B cell (primary cell): ENCODE measurements around the gene PHKG2. TPM values are rescaled to one million over a fixed set of nuclear protein-coding genes. Genes with fewer than 3 reads are reported as not detected.

Experiments used
- ATAC-seq: fragments of 200-7000 bp; cut with Tn5 transposase; one replicate; pipeline ENCODE4 v1.10.0; 2021; ENCODE audit warnings: low read depth, mild to moderate bottlenecking, moderate number of reproducible peaks, moderate library complexity
- CTCF ChIA-PET: fragments of 350-600 bp; sonication (Branson Sonifier 250); formaldehyde crosslinking; loops from one replicate; lab custom pipeline; 2021; ENCODE audit warnings: antibody characterized with exemption, inconsistent platforms; lab: Charles Lee
- POLR2A ChIA-PET: fragments of 350-600 bp; sonication (Branson Sonifier 250); formaldehyde crosslinking; loops from one replicate; lab custom pipeline; 2021; ENCODE audit warnings: antibody characterized with exemption; lab: Charles Lee
- DNase-seq: peaks from one replicate; pipeline ENCODE4 v3.0.0; 2013
- H2AFZ ChIP-seq: 2 replicates; pipeline ENCODE4 v1.6.1; 2012; ENCODE audit warnings: mild to moderate bottlenecking, low read depth, low read length; ENCODE audit not compliant: insufficient read depth, poor library complexity, severe bottlenecking
- H3K27ac ChIP-seq, 2 donors: 1 replicate in 1 of 2; 2 replicates in 1 of 2; pipeline ENCODE4 v1.5.1; 2012 to 2013; ENCODE audit warnings: low read length in 2 of 2, mild to moderate bottlenecking in 2 of 2, moderate library complexity in 1 of 2
- H3K27me3 ChIP-seq, 4 experiments: fragments of 200-600 bp in 1 of 4; sonication (generic) in 1 of 4; replicated peaks in 1 of 4; 1 replicate in 2 of 4; 2 replicates in 2 of 4; pipeline versions ENCODE4 v1.6.1 to v1.7.0; 2013 to 2016; ENCODE audit warnings: low read length in 3 of 4, mild to moderate bottlenecking in 2 of 4, mixed read lengths in 1 of 4, moderate library complexity in 1 of 4; ENCODE audit not compliant: insufficient read depth in 4 of 4, control insufficient read depth in 3 of 4; ENCODE audit errors: control extremely low read depth in 1 of 4
- H3K36me3 ChIP-seq, 2 experiments: replicated peaks in 1 of 2; 1 replicate in 1 of 2; 2 replicates in 1 of 2; pipeline versions ENCODE4 v1.6.1 to v1.7.1; 2013; ENCODE audit warnings: low read length in 1 of 2; ENCODE audit not compliant: insufficient read depth in 2 of 2, control insufficient read depth in 1 of 2; ENCODE audit errors: control extremely low read depth in 1 of 2, extremely low read depth in 1 of 2
- H3K4me1 ChIP-seq, 2 donors: fragments of 200-600 bp in 1 of 2; sonication (generic) in 1 of 2; 1 replicate in 1 of 2; 2 replicates in 1 of 2; pipeline versions ENCODE4 v1.5.1 to v1.6.1; 2013 to 2017; ENCODE audit warnings: low read length in 2 of 2; ENCODE audit not compliant: control insufficient read depth in 2 of 2, insufficient read depth in 2 of 2
- H3K4me2 ChIP-seq: replicated peaks from 2 replicates; pipeline ENCODE3; 2012; ENCODE audit warnings: mild to moderate bottlenecking, low read depth, low read length; ENCODE audit not compliant: poor library complexity, severe bottlenecking
- H3K4me3 ChIP-seq, 5 experiments: fragments of 200-600 bp in 1 of 5; sonication (generic) in 1 of 5; 1 replicate in 3 of 5; 2 replicates in 2 of 5; pipeline versions ENCODE4 v1.5.1 to v1.7.0; 2011 to 2016; ENCODE audit warnings: low read length in 4 of 5, mild to moderate bottlenecking in 4 of 5, low read depth in 2 of 5, control low read depth in 1 of 5, moderate library complexity in 1 of 5; ENCODE audit not compliant: insufficient read depth in 1 of 5; ENCODE audit errors: control extremely low read depth in 1 of 5, extremely low read depth in 1 of 5
- H3K79me2 ChIP-seq: fragments of 200-600 bp; sonication (generic); one replicate; pipeline ENCODE4 v1.6.0; 2016; ENCODE audit warnings: low read length; ENCODE audit not compliant: control insufficient read depth, insufficient read depth
- H3K9ac ChIP-seq: fragments of 200-600 bp; sonication (generic); 2 replicates; pipeline ENCODE4 v1.6.1; 2017; ENCODE audit warnings: mild to moderate bottlenecking, low read length, moderate library complexity
- H3K9me3 ChIP-seq, 3 donors: one replicate each; pipeline versions ENCODE4 v1.6.1 to v1.7.1; 2013; ENCODE audit warnings: low read length in 2 of 3; ENCODE audit not compliant: control insufficient read depth in 2 of 3, insufficient read depth in 1 of 3; ENCODE audit errors: control extremely low read depth in 1 of 3
- H4K20me1 ChIP-seq: 2 replicates; pipeline ENCODE4 v1.6.0; 2012; ENCODE audit warnings: mild to moderate bottlenecking, low read length; ENCODE audit not compliant: insufficient read depth, control insufficient read depth, poor library complexity, severe bottlenecking
- H3K27ac Mint-ChIP-seq: one replicate; pipeline ENCODE4 v1.8.0; 2021; ENCODE audit warnings: mixed read lengths
- H3K27me3 Mint-ChIP-seq: one replicate; pipeline ENCODE4 v1.8.0; 2021; ENCODE audit warnings: mixed read lengths
- H3K4me1 Mint-ChIP-seq: one replicate; pipeline ENCODE4 v1.8.0; 2021; ENCODE audit warnings: mixed read lengths
- H3K4me3 Mint-ChIP-seq: one replicate; pipeline ENCODE4 v1.8.0; 2021; ENCODE audit warnings: mixed read lengths
- H3K9me3 Mint-ChIP-seq: one replicate; pipeline ENCODE4 v1.8.0; 2022; ENCODE audit warnings: mixed read lengths; ENCODE audit not compliant: insufficient read depth
- CTCF ChIP-seq: fragments of 200-600 bp; IDR thresholded peaks from one replicate; pipeline ENCODE4 v1.8.0; 2022; ENCODE audit warnings: antibody characterized with exemption, mild to moderate bottlenecking
- EZH2 ChIP-seq: IDR thresholded peaks from 2 replicates; pipeline ENCODE4 v1.6.1; 2012; ENCODE audit warnings: borderline replicate concordance, low read depth, mild to moderate bottlenecking, moderate library complexity, low read length; ENCODE audit not compliant: insufficient read depth, poor library complexity, severe bottlenecking
- WGBS: methylation state at CpG from one replicate; pipeline ENCODE4 v1.1.5; 2013; ENCODE audit warnings: missing lambda C conversion rate; ENCODE audit not compliant: insufficient coverage; 5-methylcytosine and 5-hydroxymethylcytosine counted together
- intact Hi-C: fragments of 100-400 bp; cut with micrococcal nuclease; formaldehyde crosslinking; loops from one replicate; pipeline ENCODE4 v1.10.0; 2022
- polyA plus RNA-seq: library from polyadenylated mRNA; depleted of rRNA; stranded (reverse); fragments of >200 nt; gene quantifications from 2 replicates; pipeline ENCODE4 v1.2.3, GENCODE V29; 2012
- total RNA-seq, 2 donors: library from RNA; stranded (reverse); fragments of 120-200 nt in 1 of 2; gene quantifications; 1 replicate in 1 of 2; 2 replicates in 1 of 2; pipeline versions ENCODE4 v1.2.3 to v1.2.4, GENCODE V29; 2013 to 2022

PHKG2 gene
- total and polyA plus RNA-seq, 2 donors (not counting 1 experiment from before 2014, with no cell fraction given): 55.7 to 80.8 TPM

- ChIA-PET POLR2A (no interaction called here), CTCF (no interaction called here)
- Mint-ChIP-seq H3K9me3 (no peaks in the 10 kb centered on the region), H3K27me3 (no peaks in the 10 kb centered on the region), H3K4me1 (peaks cover 18% of the 10 kb centered on the region), H3K4me3 (no peak overlapping the region), H3K27ac (no peak overlapping the region)
- WGBS: 95% methylated on average over 11 of the region's 11 CpGs
- Histone ChIP-seq H3K27me3 (no peaks in the 10 kb centered on the region), H3K9me3 (no peaks in the 10 kb centered on the region), H3K79me2 (peaks cover 23% of the 10 kb centered on the region), H3K9ac (no peak overlapping the region), H3K4me3 (no peak overlapping the region), H3K36me3 (peaks cover 0 to 24% of the 10 kb centered on the region in 2 experiments), H3K27ac (no peak overlapping the region), H2AFZ (no peak overlapping the region), H4K20me1 (peaks cover 23% of the 10 kb centered on the region), H3K4me1 (peaks cover 3 to 5% of the 10 kb centered on the region in 2 donors), H3K4me2 (no peak overlapping the region)
- intact Hi-C loops: no loop called here
- DNase-seq: no peak
- ATAC-seq: no peak
- TF ChIP-seq CTCF (no peak), EZH2 (no peak)
Measured at GRCh38 chr16:30743716-30744115, 4.5 kb upstream of the PHKG2 start.

GRCh38 chr16:30744183-30744582, 4.0 kb upstream of the PHKG2 start:
- H4K20me1 ChIP-seq: peaks cover 19% of the 10 kb centered on the region
- CTCF ChIA-PET: no interaction called here
- peaks cover 22% of the 10 kb centered on the region for H3K79me2 ChIP-seq
- POLR2A ChIA-PET: no interaction called here
- H3K4me2 ChIP-seq: no peak overlapping the region
- no peaks in the 10 kb centered on the region for H3K27me3 ChIP-seq
- H2AFZ ChIP-seq: no peak overlapping the region
- peaks cover 0 to 19% of the 10 kb centered on the region in 2 experiments for H3K36me3 ChIP-seq
- no CpG with 5 or more reads among the region's 2 CpGs for WGBS
- ATAC-seq (no peak), DNase-seq (no peak)
- H3K4me1 ChIP-seq: peaks cover 3 to 5% of the 10 kb centered on the region in 2 donors
- H3K27ac Mint-ChIP-seq: no peak overlapping the region
- peaks cover 19% of the 10 kb centered on the region for H3K4me1 Mint-ChIP-seq
- H3K9me3 ChIP-seq: no peaks in the 10 kb centered on the region
- no peak overlapping the region for H3K4me3 ChIP-seq
- intact Hi-C loops: no loop called here
- no peak overlapping the region for H3K27ac ChIP-seq
- H3K27me3 Mint-ChIP-seq: no peaks in the 10 kb centered on the region
- no peak for TF ChIP-seq EZH2
- no peak for TF ChIP-seq CTCF
- no peaks in the 10 kb centered on the region for H3K9me3 Mint-ChIP-seq
- H3K9ac ChIP-seq: no peak overlapping the region
- no peak overlapping the region for H3K4me3 Mint-ChIP-seq
